ENCODE data around the gene SPSB3.

SPSB3 gene

GRCh38 chr16:1782408-1783264 lies at the start of gene SPSB3, which contains the start of gene NUBP2:
TSS of gene SPSB3 (minus strand) at chr16:1782571. CDS start at chr16:1781483, 1,088 bp downstream.
TSS of gene NUBP2 (plus strand) at chr16:1782960. CDS start at chr16:1783021, 61 bp downstream.
- Histone ChIP-seq H3K27ac (peak within 1 kb of the TSS; percentile 81), H3K9me3 (ENCODE audit: severe bottlenecking) (no peaks in the 10 kb centered on the region), H3K36me3 (peaks cover 64% of the 10 kb centered on the region), H3K27me3 (ENCODE audit: insufficient read depth, low read depth, severe bottlenecking) (no peaks in the 10 kb centered on the region), H3K4me3 (ENCODE audit: low read depth, low read length) (peak within 1 kb of the TSS; percentile 74)
- DNase-seq: peak; percentile 100
- TF ChIP-seq CTCF (IDR thresholded peaks at IDR 0.05; ENCODE audit: low read depth, low read length): no peak

GRCh38 chr16:1831186-1832075 lies 49.1 kb upstream of the SPSB3 start:
- DNase-seq: no peak
- Histone ChIP-seq H3K36me3 (peaks cover 20% of the 10 kb centered on the region), H3K9me3 (ENCODE audit: severe bottlenecking) (no peaks in the 10 kb centered on the region), H3K27ac (no peak overlapping the region), H3K27me3 (ENCODE audit: insufficient read depth, low read depth, severe bottlenecking) (no peaks in the 10 kb centered on the region), H3K4me3 (ENCODE audit: low read depth, low read length) (no peak overlapping the region)
- TF ChIP-seq CTCF (IDR thresholded peaks at IDR 0.05; ENCODE audit: low read depth, low read length): no peak

- TF ChIP-seq CTCF (IDR thresholded peaks at IDR 0.05; ENCODE audit: low read depth, low read length): no peak
- Histone ChIP-seq H3K4me3 (ENCODE audit: low read depth, low read length) (no peak overlapping the region), H3K36me3 (peaks cover 20% of the 10 kb centered on the region), H3K27me3 (ENCODE audit: insufficient read depth, low read depth, severe bottlenecking) (no peaks in the 10 kb centered on the region), H3K9me3 (ENCODE audit: severe bottlenecking) (no peaks in the 10 kb centered on the region), H3K27ac (no peak overlapping the region)
- no peak for DNase-seq
Observed at GRCh38 chr16:1830213-1830612, 47.8 kb upstream of the SPSB3 start.

- DNase-seq: no peak
- Histone ChIP-seq H3K36me3 (peaks cover 20% of the 10 kb centered on the region), H3K27ac (no peak overlapping the region), H3K4me3 (ENCODE audit: low read depth, low read length) (no peak overlapping the region), H3K9me3 (ENCODE audit: severe bottlenecking) (no peaks in the 10 kb centered on the region), H3K27me3 (ENCODE audit: insufficient read depth, low read depth, severe bottlenecking) (no peaks in the 10 kb centered on the region)
- TF ChIP-seq CTCF (IDR thresholded peaks at IDR 0.05; ENCODE audit: low read depth, low read length): no peak
Observed at GRCh38 chr16:1828645-1829410, 46.5 kb upstream of the SPSB3 start.
